Measurements from ENCODE around the gene MIPEP. TPM values are rescaled to one million over a fixed set of nuclear protein-coding genes. Genes with fewer than 3 reads are reported as not detected.

MIPEP gene
- total and polyA plus RNA-seq, 9 of the 15 experiments (the other 6 are each of a cell fraction or from before 2014, with no cell fraction given), result 1.7 to 19.3 (median 13.1) TPM

GRCh38 chr13:23849670-23850069, 39.5 kb downstream of the MIPEP start (continued):
- TF ChIP-seq RREB1 (CRISPR knock-in tag; IDR thresholded peaks at IDR 0.05) (no peak), PBX2 (CRISPR knock-in tag; IDR thresholded peaks at IDR 0.05; ENCODE audit: low read depth) (no peak), PBX2 (tag; conservative IDR thresholded peaks at IDR 0.05; ENCODE audit: low read depth) (no peak), POLR3G (IDR thresholded peaks at IDR 0.05; ENCODE audit: extremely low read depth, insufficient read length, insufficient replicate concordance) (no peak), USF2 (CRISPR knock-in tag; IDR thresholded peaks at IDR 0.05) (no peak), ZNF24 (IDR thresholded peaks at IDR 0.05) (no peak), SMARCC2 (IDR thresholded peaks at IDR 0.05; ENCODE audit: low read depth) (no peak), POLR2AphosphoS5 (IDR thresholded peaks at IDR 0.05; ENCODE audit: control insufficient read depth, insufficient read depth, low read depth, low read length) (no peak), HMBOX1 (IDR thresholded peaks at IDR 0.05) (no peak), THAP12 (CRISPR knock-in tag; IDR thresholded peaks at IDR 0.05) (no peak)

Measured in K562 (cell line).